ENCODE measurements around the gene HS6ST3. TPM values are rescaled to one million over a fixed set of nuclear protein-coding genes. Genes with fewer than 3 reads are reported as not detected.

HS6ST3 gene
- total RNA-seq, 2 donors from 2014 or later, result 0.35 to 0.42 TPM

DNA sequence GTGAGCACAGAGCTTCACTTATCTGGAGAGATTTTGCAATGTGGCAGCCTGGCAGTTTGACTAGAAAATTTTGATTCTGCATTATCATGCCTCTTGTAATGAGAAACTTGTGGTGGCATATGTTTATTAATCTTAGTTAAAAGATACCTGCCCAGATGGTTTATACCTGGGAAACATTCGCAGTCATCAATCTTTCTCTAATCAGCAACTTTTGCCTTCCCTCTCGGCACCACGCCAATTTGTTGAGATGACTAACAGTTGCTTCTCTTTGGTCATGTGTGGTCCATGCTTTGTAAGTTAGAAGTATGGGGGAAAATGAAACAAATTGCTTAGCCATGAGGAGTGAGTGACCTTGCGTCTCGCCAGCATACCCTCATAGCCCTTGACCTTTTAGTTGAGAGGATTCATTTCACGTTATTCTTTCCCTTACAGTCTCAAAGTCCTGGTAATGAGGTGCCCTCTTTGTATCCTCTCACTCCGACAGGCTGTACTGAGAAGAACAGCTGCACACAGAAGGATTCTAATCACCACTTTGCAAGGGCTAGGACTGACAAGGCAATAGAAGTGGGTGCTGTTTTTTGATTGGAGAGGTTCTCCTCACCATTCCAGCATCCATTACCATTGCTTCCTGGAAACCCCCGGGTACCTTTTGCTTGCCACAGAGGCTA is 703.0 kb downstream of the HS6ST3 start:
- peak; percentile 15 to 27 for ATAC-seq
- DNase-seq, result no peak
- intact Hi-C loops (cut with DNase I), result no loop called here

DNA sequence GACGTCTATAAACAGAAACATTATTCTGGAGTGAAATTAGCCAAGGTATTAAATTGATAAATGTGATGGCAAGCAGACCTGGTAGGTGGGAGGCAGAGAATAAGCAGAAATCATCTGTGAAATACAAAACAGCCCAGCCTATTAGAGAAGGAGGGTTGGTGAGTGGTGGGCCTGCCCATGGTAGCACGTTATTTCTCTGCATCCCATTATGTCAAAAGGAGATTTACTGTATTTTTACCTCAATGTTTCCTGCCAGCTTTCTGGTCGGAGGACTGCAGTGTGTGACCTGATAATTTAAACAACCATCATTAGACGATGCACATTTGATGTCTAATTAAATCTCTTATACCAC is 703.5 kb downstream of the HS6ST3 start:
- ATAC-seq (no peak), DNase-seq (no peak)
- intact Hi-C loops (cut with DNase I), result no loop called here

DNA sequence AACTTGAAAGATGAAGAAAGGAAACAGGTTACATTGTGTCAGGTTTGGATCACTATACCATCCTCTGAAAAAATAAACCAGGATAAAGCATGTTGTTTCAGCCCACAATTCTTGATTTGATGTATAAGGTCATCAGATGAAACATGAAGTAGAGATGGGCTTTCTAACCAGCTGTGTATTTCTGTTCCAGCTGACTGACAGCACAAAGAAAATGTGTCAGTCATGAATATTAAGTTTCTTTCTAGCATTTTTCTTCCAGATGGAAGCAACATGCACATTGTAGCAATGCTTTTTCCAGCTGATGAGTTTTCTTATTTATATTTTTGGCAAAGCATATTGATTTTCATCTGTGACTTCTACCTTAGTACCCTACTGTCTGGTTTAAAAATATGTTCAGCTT is 704.8 kb downstream of the HS6ST3 start:
- ATAC-seq (no peak), DNase-seq (no peak)
- intact Hi-C loops (cut with DNase I), result no loop called here

DNA sequence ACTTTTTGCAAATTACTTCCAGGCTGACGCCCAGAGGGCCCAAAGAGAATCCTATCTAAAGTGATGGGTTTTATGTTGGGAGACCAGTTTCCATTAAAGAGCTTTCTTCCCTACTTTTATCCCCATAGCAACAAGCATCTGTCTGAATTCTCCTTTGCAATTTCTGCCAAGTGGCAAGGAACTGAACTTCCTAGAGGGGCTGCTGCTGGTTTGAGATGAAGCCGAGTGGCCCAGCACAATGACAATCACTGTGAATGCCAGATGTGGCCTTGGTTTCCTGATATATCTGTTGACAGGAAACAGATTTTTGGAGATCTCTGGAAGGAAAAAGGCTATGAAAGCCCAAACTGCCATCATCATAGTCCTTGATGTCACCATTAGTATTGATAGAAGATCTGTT is 705.8 kb downstream of the HS6ST3 start:
- ATAC-seq, result no peak
- intact Hi-C loops (cut with DNase I), result no loop called here
- no peak for DNase-seq

DNA sequence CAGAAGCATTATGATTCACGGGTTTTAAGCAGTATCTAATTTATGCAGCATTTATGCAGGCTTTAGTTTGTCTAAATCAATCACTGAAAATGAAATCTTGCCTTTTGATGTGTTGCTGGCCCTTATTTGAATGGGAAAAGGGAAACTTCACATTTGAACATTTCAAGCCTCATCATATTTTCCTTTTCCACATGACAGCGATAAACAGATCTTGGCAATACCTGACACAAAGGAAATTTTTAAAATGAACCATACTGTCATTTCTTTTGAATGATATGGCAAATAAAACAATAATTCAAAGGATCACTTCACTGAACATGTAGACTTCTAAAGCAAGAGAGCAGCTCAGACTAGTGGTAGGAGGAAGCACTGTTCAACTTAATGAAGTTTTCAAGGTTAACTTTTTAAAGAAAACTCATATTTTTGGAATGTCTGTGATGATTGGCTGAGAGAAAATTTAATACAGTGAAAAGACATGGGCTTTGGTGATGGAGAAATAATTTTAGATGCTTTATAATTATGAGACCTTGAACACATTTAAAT is 706.3 kb downstream of the HS6ST3 start:
- no peak for ATAC-seq
- intact Hi-C loops (cut with DNase I), result no loop called here

DNA sequence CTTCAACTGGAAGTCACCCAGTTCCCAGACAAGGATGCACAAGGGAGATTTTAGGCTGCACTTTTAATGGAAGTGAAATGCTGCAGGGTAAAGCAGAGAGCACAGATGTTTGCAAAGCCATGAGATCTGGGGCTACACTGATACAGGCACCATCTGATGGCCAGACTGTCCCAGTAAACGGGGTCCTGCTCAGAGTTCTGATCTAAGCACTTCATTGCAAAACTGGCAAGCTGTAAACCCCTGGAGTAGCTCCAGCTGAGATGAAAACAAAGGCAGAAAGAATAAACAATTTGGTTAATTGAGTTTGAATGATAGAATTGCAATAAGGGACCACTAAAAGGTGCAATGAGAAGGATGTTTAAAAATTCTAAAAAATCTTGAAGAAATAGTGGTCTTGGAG is 707.2 kb downstream of the HS6ST3 start:
- DNase-seq, result no peak
- intact Hi-C loops (cut with DNase I), result no loop called here

More for the DNA sequence above, 706.3 kb downstream of the HS6ST3 start:
- DNase-seq, result no peak

DNA sequence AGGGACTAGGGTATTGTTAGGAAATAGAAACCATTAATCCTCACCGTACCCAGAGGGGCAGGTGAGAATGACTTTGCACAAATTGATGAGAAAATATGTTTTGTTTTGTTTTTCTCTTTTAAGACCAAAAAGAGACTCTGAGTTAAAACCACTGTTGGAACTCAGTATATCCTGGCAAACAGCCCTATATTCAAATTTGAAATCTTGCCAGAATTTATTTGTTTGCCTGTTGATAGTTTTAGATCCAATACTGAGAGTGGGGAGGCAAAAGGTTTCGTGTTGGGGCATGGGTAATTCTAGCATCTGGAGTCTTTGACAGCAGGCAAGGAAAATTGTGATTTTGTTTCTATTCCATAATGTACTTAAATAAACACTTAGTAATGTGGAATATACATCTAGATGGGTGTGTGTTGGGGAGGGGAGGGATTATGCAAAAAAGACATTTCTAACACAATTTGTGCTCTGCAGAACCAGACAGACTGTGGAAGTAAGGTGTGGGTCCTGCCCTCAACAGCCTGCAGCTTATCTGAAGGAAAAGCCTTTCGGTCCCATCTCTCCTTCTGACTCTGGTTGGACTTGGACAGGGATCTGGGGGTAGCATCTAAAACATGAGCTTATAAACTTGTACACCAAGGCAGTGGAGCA is 713.7 kb downstream of the HS6ST3 start:
- intact Hi-C loops (cut with DNase I), result no loop called here
- DNase-seq (no peak), ATAC-seq (no peak)

More for the DNA sequence above, 707.2 kb downstream of the HS6ST3 start:
- no peak for ATAC-seq

DNA sequence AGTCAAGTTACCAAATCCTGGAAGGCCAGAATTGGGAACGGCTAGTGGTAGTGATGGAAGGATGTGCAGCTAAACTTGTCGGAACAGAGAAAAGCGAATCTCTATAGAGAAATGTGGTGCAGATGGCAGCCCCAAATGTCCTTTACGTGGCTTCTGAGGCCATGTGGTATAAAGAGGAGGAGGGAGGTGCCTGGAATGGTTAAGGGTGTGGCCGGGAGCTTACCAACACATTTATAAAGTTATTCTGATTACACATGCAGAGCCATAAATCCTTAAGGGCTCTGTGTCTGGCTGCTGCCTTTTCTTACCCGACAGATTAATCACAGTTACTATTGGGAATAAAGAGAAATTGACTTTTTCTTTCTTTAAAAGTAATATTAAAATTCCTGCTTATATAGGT is 714.3 kb downstream of the HS6ST3 start:
- no peak for ATAC-seq
- no peak for DNase-seq

DNA sequence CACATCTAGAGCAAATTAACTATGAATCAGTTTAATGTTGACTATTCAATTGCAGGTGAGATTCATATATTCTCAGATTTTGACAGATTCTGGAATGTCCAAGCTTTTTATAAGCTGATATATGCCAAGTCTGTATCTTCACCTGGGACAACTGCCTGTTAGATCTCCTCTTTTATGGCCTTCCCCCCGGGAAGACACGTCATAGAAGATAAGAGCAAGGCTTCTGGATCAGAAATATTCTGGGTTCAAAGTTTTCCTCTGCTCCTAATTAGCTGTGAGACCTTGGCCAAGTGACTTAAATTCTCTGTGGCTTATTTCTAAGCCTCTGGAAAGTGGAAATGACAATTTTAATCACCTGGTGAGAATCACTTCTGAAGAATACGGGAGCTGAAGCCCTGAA is 716.8 kb downstream of the HS6ST3 start:
- ATAC-seq (no peak), DNase-seq (no peak)
- intact Hi-C loops (cut with DNase I), result no loop called here

More for the DNA sequence above, 714.3 kb downstream of the HS6ST3 start:
- intact Hi-C loops (cut with DNase I), result no loop called here

DNA sequence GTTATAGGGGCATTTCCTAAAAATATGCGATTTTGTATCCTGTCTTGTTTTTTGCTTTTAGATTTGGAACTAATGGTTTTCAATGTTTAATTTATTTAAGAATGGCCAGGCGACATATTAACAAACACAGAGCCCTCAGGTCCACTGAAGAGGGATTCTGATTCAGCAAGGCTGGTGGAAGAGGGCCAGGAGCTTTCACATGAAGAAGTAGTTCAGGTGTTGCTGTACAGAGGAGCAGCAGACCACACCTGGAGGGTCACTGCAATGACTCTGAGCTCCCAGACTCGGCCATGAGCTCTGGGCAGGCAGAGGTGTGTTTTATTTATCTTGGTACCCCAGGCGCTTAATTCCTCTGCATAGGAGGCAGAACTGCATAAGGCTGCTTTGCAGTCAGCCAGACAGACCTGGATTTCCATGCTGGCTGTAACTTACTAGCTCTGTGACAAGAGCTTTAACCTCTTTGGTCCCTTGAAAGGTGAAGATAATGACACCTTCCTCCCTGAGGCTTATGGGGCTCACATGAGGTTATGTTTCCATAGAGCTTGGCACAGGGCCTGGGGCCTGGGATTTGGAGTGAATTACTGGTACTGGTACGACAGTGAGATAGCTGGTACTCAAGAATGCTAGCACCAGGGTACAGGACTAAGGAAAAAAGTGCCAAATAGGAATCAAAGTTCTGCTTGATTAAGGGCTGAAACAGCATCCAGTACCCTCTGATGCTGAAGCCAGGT is 719.6 kb downstream of the HS6ST3 start:
- DNase-seq (peak; percentile 39), ATAC-seq (peak in 1 of 2 donors; percentile 44)
- intact Hi-C loops (cut with DNase I), result loop anchor here in 1 of 2 donors (10.0 kb wide), 1 partner anchor 665 kb away; no protein-coding TSS in a partner anchor

DNA sequence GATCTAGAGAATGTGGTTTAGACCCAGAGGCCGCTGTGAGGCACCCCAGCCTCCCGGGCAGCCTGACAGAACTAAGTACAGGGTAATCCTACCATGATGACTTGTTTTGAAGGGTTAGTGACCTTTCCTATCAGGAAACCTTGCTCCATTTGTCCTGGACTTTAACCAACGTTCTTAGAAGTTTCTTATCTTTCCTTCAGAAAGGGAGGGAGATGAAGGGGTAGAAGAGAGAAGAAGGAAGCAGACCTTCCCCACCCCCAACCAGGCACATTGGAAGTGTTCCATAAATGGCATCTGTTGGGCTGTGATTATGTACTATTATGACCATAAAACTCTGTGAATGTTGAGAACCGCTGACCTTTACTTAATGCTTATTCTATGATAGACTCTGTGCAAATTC is 720.2 kb downstream of the HS6ST3 start:
- DNase-seq (no peak), ATAC-seq (peak in 1 of 2 donors; percentile 25)
- intact Hi-C loops (cut with DNase I), result loop anchor here in 1 of 2 donors (10.0 kb wide), 1 partner anchor 665 kb away; no protein-coding TSS in a partner anchor

DNA sequence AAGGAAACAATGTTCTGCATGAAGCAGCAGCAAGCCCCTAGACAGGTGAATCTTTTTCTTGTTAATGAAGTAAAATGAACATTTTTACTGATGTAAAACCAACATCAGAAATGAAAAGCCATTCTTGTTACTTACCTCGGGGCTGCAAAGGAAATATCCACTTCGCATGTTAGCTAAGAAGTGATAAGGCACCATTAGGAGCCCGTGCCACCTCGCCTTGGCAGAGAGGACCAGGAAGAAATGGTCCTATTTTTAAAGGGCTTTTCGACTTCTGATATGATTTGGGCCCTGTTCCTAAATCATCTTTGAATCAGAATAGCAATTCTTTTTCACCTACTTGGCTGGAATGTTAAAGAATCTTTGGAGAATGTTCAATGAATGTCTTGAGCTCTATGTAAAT is 721.1 kb downstream of the HS6ST3 start:
- intact Hi-C loops (cut with DNase I), result loop anchor here in 1 of 2 donors (10.0 kb wide), 1 partner anchor 666 kb away; no protein-coding TSS in a partner anchor
- no peak for ATAC-seq
- no peak for DNase-seq

DNA sequence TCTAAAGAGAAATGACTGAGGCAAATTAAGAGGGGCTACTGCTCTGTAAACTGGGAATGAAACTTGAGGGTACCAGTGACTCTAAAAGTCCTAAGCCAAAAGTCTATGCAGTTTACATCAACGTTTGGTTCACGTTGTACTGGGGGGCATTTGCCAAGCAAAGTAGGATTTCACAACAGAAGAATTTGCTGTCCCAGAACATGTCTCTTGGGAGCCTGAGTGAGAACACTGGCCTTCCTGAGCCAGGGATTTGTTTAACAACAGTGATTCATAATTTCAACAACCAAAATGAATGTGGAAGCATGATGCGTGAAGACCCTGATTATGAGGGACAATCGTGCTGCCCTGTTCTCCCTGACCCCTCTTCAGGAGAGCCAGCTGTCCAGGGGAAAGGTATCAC is 726.4 kb downstream of the HS6ST3 start:
- DNase-seq (no peak), ATAC-seq (peak; percentile 24 to 74)
- intact Hi-C loops (cut with DNase I), result loop anchor here in 1 of 2 donors (2.0 to 10.0 kb wide), 2 partner anchors 671 to 795 kb away; no protein-coding TSS in a partner anchor

DNA sequence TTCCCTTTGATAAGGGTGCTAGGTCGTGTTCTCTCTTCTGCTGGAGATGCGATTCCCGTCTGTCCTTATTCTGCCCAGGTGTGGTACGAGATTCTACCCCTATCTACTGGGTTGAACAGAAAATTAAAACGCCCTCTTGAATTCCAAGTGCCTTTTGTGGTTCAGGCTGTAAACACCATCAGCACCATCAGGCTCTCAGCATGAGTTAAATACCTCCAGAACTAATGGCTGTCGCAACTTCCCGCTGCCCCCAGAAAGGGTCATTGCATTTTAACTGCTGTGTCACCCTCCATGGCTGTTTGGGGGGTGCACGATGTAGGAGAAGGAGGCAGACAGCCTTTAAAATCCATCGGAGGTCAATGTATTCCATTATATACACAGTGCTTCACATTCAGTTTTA is 727.0 kb downstream of the HS6ST3 start:
- ATAC-seq (no peak), DNase-seq (no peak)
- intact Hi-C loops (cut with DNase I), result loop anchor here in 1 of 2 donors (2.0 to 10.0 kb wide), 2 partner anchors 672 to 796 kb away; no protein-coding TSS in a partner anchor

DNA sequence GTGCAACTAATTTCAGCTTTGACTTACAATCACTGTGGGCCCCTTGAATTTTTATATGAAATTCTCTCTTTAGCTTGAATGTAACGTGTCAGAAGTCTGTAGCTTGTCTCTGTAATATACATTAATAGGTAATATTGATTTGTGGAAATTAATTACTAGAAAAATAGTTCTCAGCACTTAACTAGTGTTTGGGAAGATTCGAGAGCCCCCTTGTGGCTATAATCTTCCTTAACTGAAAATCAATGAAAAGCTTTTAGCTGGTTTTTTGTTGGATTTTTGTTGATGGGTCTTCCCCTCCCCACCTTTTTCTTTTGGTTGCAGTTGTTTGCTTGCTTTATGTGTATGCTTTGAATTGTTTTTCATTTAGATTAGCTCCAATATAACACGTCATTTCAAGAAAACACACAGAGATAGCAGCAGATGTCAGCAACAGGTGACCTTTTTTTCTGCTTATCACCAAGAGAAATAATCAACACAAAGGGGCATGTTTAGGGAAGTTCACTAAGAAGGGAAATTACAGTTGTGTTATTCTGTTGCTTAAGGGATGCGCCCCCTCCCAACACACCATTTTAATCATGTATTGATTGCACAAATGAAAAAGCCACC is 727.5 kb downstream of the HS6ST3 start:
- intact Hi-C loops (cut with DNase I), result loop anchor here in 1 of 2 donors (2.0 to 10.0 kb wide), 2 partner anchors 673 to 797 kb away; no protein-coding TSS in a partner anchor
- ATAC-seq (no peak), DNase-seq (no peak)

DNA sequence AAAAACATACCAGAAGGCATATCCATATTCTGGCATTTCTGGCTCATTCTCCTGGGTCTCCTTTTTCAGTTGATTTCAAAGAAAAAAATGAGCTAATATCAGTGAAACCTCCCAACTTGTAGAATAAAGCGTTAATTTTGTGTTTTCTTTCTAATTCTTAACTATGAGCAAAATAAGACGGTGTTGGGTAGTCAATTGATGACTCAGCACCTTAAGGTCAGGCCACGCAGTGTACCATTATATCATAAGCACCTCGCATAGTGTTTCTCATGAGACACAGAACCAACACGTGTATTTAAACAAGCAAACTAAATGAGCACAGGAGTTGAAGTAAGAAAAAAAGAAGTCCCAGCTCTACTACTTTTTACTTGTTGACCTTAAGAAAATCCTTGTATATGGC is 729.5 kb downstream of the HS6ST3 start:
- DNase-seq, result no peak
- intact Hi-C loops (cut with DNase I), result loop anchor here in 1 of 2 donors (10.0 kb wide), 1 partner anchor 675 kb away; no protein-coding TSS in a partner anchor
- no peak for ATAC-seq

DNA sequence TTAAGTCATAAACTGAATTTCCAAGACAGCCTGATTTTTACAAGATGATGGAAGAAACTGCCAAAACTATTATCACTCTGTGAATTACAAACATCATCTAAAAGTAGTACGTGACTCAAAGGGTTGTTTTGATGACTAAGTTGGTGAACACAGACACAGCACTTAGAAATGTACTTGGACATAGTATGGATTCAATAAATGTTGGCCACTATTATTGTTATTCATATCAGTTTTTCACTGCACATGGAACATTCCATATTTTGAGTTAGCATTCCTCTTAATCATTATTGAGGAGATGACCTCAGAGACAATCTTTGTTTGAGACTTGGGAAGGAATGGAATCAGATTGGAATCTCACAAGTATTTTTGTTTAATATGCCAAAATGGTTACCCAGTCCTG is 731.5 kb downstream of the HS6ST3 start:
- ATAC-seq, result no peak
- intact Hi-C loops (cut with DNase I), result loop anchor here in 1 of 2 donors (10.0 kb wide), 1 partner anchor 687 kb away; no protein-coding TSS in a partner anchor
- no peak for DNase-seq

DNA sequence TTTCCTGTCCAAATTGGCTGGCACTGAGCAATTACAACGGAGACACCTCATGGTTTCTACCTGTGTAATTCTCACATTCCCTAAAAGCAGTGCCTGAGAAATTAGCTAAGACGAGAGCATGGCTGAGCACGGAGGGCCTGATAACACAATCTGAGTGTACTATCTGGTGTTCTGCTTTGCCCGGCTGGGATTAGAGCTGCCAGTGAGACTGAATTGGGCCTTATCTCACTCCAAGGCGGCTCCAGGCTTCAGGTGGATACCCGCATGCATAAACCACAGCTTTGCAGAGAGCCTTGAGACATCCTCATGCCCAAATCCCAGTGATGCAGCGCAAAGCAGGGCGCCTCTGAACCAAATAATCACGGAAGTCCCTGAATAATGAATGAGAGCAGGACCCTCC is 732.1 kb downstream of the HS6ST3 start:
- intact Hi-C loops (cut with DNase I), result loop anchor here in 1 of 2 donors (10.0 kb wide), 1 partner anchor 687 kb away; no protein-coding TSS in a partner anchor
- ATAC-seq (no peak), DNase-seq (no peak)

DNA sequence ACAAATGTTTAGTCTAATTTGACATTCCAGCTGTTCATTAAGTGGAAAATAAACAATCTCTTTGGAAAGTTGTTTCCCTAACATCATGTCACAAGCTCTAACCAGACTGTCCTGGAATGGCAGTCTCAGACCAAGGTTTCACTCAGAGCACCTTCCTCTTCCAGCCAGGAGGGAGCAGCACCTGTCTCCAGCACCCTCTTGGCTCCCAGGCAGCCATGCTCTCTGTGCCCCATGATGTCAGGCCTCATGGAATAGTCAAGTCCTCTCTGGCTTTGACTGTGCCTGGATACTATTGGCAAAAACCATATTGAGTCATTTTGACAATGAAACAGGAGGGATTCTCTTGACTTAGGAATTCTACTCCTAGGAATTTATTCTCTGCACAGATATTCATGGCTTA is 733.0 kb downstream of the HS6ST3 start:
- intact Hi-C loops (cut with DNase I), result loop anchor here in 1 of 2 donors (10.0 kb wide), 1 partner anchor 688 kb away; no protein-coding TSS in a partner anchor
- ATAC-seq, result peak in 1 of 2 donors; percentile 16
- DNase-seq, result no peak

Data from left cardiac atrium (tissue), 4 donors.